NCI-H82 treated with DMSO at 0.1 percent for 48 hours (cell line): ENCODE data around the gene DYRK1A.
"Not testable (repeated sequence)": the region's sequence is repeated elsewhere in the genome, so short reads cannot be mapped to it uniquely, and the experiment has no call there.

Experiments
- DNase-seq: peaks from one replicate; lab custom pipeline; 2025; ENCODE audit not compliant: unreplicated experiment; lab: John Stamatoyannopoulos, UW

The DYRK1A gene

GRCh38 chr21:37522641-37523295 lies 156.2 kb downstream of the DYRK1A start:
- DNase-seq, result no peak

GRCh38 chr21:37524944-37525343 lies 158.4 kb downstream of the DYRK1A start:
- DNase-seq, result not testable (repeated sequence)

GRCh38 chr21:37525810-37526209 lies 159.2 kb downstream of the DYRK1A start:
- DNase-seq, result no peak

GRCh38 chr21:37527103-37527502 lies 160.5 kb downstream of the DYRK1A start:
- DNase-seq, result no peak

GRCh38 chr21:37527716-37528115 lies 161.1 kb downstream of the DYRK1A start:
- DNase-seq, result no peak

- DNase-seq, result no peak
These were observed 161.8 kb downstream of the DYRK1A start for GRCh38 chr21:37528150-37528937.

GRCh38 chr21:37529649-37530048 lies 163.1 kb downstream of the DYRK1A start:
- DNase-seq, result no peak

- DNase-seq, result peak; percentile 87
These were observed 164.4 kb downstream of the DYRK1A start for GRCh38 chr21:37530901-37531351.

GRCh38 chr21:37531431-37531932 lies 164.9 kb downstream of the DYRK1A start:
- no peak for DNase-seq

GRCh38 chr21:37532868-37533780 lies 166.6 kb downstream of the DYRK1A start:
- DNase-seq, result no peak

GRCh38 chr21:37534431-37534830 lies 167.9 kb downstream of the DYRK1A start:
- no peak for DNase-seq

- no peak for DNase-seq
These were observed 168.6 kb downstream of the DYRK1A start for GRCh38 chr21:37535130-37535529.

GRCh38 chr21:37535672-37536071 lies 169.1 kb downstream of the DYRK1A start:
- no peak for DNase-seq

GRCh38 chr21:37536616-37537278 lies 170.2 kb downstream of the DYRK1A start:
- no peak for DNase-seq

- DNase-seq, result no peak
These were observed 170.9 kb downstream of the DYRK1A start for GRCh38 chr21:37537391-37537996.

GRCh38 chr21:37538971-37539590 lies 172.5 kb downstream of the DYRK1A start:
- no peak for DNase-seq

- DNase-seq, result not testable (repeated sequence)
These were observed 174.6 kb downstream of the DYRK1A start for GRCh38 chr21:37541128-37541527.

- no peak for DNase-seq
These were observed 175.9 kb downstream of the DYRK1A start for GRCh38 chr21:37542512-37542911.

GRCh38 chr21:37546299-37546908 lies 179.8 kb downstream of the DYRK1A start:
- no peak for DNase-seq
